Sigmoid colon (tissue), 7 donors: ENCODE data around the gene TMEM255B. TPM values are rescaled to one million over a fixed set of nuclear protein-coding genes. Genes with fewer than 3 reads are reported as not detected.

Experiments
- DNase-seq: peaks from one replicate; pipeline ENCODE4 v3.0.0-alpha.2; 2019
- H3K27ac ChIP-seq, 4 donors: fragments of 200-600 bp; sonication (generic); one replicate each; pipeline ENCODE4 v1.5.1; 2016 to 2019; ENCODE audit warnings: mild to moderate bottlenecking in 1 of 4
- H3K27me3 ChIP-seq, 3 donors: fragments of 200-600 bp; sonication (generic); one replicate each; pipeline ENCODE4 v1.5.1; 2019; ENCODE audit warnings: mild to moderate bottlenecking in 1 of 3
- H3K36me3 ChIP-seq, 4 donors: fragments of 200-600 bp; sonication (generic); one replicate each; pipeline ENCODE4 v1.5.1; 2016 to 2019
- H3K4me1 ChIP-seq, 4 donors: fragments of 200-600 bp; sonication (generic); one replicate each; pipeline ENCODE4 v1.5.1; 2017 to 2019
- H3K4me3 ChIP-seq, 4 donors: fragments of 200-600 bp; sonication (generic); one replicate each; pipeline ENCODE4 v1.5.1; 2017 to 2019; ENCODE audit warnings: mild to moderate bottlenecking in 2 of 4, moderate library complexity in 1 of 4
- H3K9me3 ChIP-seq, 4 donors: fragments of 200-600 bp in 3 of 4; sonication (generic) in 3 of 4; one replicate each; pipeline versions ENCODE4 v1.5.1 to v1.6.1; 2013 to 2019
- EP300 ChIP-seq, 4 donors: sonication (generic); formaldehyde crosslinking; IDR thresholded peaks; one replicate each; pipeline ENCODE4 v1.6.1; 2017; ENCODE audit warnings: antibody characterized with exemption in 4 of 4
- POLR2A ChIP-seq, 2 donors: fragments of 450-650 bp; IDR thresholded peaks; one replicate each; pipeline ENCODE4 v1.6.1; 2016; ENCODE audit warnings: antibody characterized with exemption in 2 of 2, mild to moderate bottlenecking in 2 of 2, moderate library complexity in 2 of 2
- POLR2AphosphoS5 ChIP-seq, 4 donors: sonication (generic); formaldehyde crosslinking; IDR thresholded peaks; one replicate each; pipeline ENCODE4 v1.6.1; 2017; ENCODE audit warnings: antibody characterized with exemption in 4 of 4
- WGBS, 2 donors: extraction: QIAGEN DNeasy Blood & Tissue Kit; methylation state at CpG; one replicate each; pipeline ENCODE4 v1.1.7; 2013; 5-methylcytosine and 5-hydroxymethylcytosine counted together
- intact Hi-C: fragments of 100-400 bp; cut with DNase I; formaldehyde crosslinking; loops from one replicate; pipeline ENCODE4 v1.15.1; 2023
- polyA plus RNA-seq, 3 donors: library from polyadenylated mRNA; stranded (reverse); fragments of 200-250 nt; gene quantifications; one replicate each; pipeline ENCODE4 v1.2.3, GENCODE V29; 2013
- total RNA-seq, 4 donors: library from RNA; depleted of rRNA; stranded (reverse); fragments of >200 nt; gene quantifications; one replicate each; pipeline ENCODE4 v1.1.0, GENCODE V29; 2016
- TF ChIP-seq, protein P1 (sequence below), 4 experiments: fragments of 450-650 bp in 3 of 4; fragments of 200-600 bp in 1 of 4; IDR thresholded peaks; one replicate each; pipeline ENCODE4 v1.5.1; 2016 to 2019; ENCODE audit warnings: antibody characterized with exemption in 4 of 4, mild to moderate bottlenecking in 3 of 4, moderate library complexity in 2 of 4
- donor health status: healthy with polysubstance abuse.
- donor health status: Bipolar disorder and iron deficiency.
- donor health status: healthy.

The TMEM255B gene
- total and polyA plus RNA-seq, 7 donors, result 0.60 to 11.1 (median 4.3) TPM

DNA sequence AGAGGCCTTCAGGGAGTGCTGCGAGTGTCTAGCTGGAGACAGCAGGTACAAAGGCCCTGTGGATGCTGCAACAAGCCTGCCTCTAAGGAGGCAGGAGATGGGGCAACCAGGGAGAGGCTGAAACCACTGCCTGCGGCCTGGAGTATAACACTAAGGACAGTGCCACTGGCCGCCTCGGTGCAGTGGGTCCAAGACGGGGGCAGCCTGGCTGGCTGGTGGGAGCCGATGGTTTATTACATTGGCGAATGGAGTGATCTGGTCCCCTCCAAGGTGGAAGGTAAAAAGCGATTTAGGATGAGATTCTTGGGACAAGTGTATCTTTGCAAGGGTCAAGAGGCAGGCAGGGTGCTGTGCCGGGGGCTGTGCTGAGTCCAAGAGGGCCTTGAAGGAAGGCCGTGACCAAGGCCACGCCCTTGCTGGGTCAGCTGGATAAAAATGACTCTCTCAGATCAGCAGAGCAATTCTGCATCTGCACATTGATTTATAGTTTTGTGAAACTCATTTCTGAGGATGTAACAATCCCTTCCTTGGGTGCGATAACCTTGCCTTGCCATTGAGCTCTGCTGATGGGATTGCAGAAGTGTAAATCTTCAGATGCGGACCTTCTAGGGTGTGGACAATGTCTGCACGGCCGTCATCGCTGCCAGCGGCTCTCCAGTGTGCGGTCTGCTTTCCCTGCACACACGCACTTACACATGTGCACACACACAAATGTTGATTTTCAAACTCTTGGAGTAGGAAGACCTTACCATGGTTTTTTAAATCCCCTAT, 6.0 kb downstream of the TMEM255B start:
- Histone ChIP-seq H3K36me3 (no peaks in the 10 kb centered on the region), H3K4me3 (no peak overlapping the region), H3K27me3 (peaks cover 0 to 21% (median 8%) of the 10 kb centered on the region in 3 donors), H3K27ac (no peak overlapping the region), H3K9me3 (no peaks in the 10 kb centered on the region), H3K4me1 (peaks cover 0 to 3% (median 1%) of the 10 kb centered on the region in 4 donors)
- intact Hi-C loops, result no loop called here
- WGBS, 2 donors, result 79 to 85% methylated on average over 19 of the region's 19 CpGs
- DNase-seq, result peak; percentile 30
- TF ChIP-seq, protein P1, sequence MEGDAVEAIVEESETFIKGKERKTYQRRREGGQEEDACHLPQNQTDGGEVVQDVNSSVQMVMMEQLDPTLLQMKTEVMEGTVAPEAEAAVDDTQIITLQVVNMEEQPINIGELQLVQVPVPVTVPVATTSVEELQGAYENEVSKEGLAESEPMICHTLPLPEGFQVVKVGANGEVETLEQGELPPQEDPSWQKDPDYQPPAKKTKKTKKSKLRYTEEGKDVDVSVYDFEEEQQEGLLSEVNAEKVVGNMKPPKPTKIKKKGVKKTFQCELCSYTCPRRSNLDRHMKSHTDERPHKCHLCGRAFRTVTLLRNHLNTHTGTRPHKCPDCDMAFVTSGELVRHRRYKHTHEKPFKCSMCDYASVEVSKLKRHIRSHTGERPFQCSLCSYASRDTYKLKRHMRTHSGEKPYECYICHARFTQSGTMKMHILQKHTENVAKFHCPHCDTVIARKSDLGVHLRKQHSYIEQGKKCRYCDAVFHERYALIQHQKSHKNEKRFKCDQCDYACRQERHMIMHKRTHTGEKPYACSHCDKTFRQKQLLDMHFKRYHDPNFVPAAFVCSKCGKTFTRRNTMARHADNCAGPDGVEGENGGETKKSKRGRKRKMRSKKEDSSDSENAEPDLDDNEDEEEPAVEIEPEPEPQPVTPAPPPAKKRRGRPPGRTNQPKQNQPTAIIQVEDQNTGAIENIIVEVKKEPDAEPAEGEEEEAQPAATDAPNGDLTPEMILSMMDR (IDR thresholded peaks at IDR 0.05), result no peak
- TF ChIP-seq EP300 (IDR thresholded peaks at IDR 0.05) (no peak), POLR2AphosphoS5 (IDR thresholded peaks at IDR 0.05) (no peak), POLR2A (IDR thresholded peaks at IDR 0.05) (no peak)

DNA sequence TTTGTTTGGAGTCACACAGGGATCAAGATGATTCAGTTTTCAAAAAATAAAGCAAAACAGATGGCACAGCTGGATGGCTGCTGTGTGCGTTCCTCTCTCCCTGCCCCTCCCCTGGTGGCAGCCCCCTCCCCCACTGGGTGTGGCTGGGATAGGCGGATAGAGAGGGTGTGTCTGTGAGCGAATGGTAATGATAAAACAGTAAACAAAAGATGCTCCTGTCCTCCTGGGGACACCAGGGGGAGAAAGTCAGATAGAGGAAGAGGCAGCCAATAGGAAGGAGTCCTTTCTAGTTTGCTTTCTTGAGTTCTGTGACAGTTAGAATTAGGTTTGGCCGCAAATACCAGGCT, 6.5 kb downstream of the TMEM255B start:
- no peak for TF ChIP-seq EP300 (IDR thresholded peaks at IDR 0.05)
- TF ChIP-seq, protein P1 (IDR thresholded peaks at IDR 0.05), result no peak
- no peak for TF ChIP-seq POLR2AphosphoS5 (IDR thresholded peaks at IDR 0.05)
- TF ChIP-seq POLR2A (IDR thresholded peaks at IDR 0.05), result no peak
- Histone ChIP-seq H3K36me3 (no peaks in the 10 kb centered on the region), H3K4me1 (no peaks in the 10 kb centered on the region), H3K9me3 (no peaks in the 10 kb centered on the region), H3K27ac (no peak overlapping the region), H3K4me3 (no peak overlapping the region), H3K27me3 (peaks cover 0 to 18% (median 8%) of the 10 kb centered on the region in 3 donors)
- intact Hi-C loops, result no loop called here
- 21 to 59% methylated on average over 4 of the region's 4 CpGs for WGBS, 2 donors
- DNase-seq, result peak; percentile 28

DNA sequence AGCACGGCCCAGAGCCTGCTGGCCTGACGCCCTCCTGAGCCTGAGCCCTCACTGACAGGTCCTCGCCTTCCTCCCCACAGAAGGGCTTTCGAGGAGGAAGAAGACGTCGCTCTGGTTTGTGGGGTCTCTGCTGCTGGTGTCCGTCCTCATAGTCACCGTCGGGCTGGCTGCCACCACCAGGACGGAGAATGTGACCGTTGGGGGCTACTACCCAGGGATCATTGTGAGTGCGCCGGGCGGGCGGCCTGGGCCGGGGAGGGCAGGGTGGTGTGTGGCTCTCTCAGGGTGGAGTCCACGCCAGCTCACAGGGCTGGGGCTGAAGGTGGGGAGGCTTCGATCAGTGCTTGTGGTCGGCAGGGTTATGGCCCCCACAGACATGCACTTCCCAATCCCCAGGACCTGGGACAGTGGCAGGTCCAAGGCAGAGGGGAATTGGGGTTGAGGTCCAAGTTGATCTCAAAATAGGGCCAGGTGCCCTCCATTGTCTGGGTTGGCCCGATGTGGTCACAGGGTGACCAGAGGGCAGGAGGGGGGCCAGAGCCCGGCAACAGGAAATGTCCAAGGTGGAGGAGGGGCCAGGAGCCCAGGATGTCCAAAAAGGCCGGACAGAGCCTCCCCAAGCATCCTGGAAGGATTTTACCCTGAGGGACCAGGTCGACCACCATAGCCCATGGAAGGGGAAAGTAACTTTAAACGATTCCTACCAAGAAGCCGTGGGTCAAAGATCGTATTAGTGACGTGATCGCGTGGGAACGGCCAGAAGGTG, 7.2 kb downstream of the TMEM255B start:
- WGBS, 2 donors, result 86 to 88% methylated on average over 30 of the region's 30 CpGs
- Histone ChIP-seq H3K27ac (no peak overlapping the region), H3K36me3 (no peaks in the 10 kb centered on the region), H3K27me3 (peaks cover 0 to 11% (median 5%) of the 10 kb centered on the region in 3 donors), H3K4me3 (no peak overlapping the region), H3K9me3 (no peaks in the 10 kb centered on the region), H3K4me1 (no peaks in the 10 kb centered on the region)
- TF ChIP-seq POLR2AphosphoS5 (IDR thresholded peaks at IDR 0.05) (no peak), POLR2A (IDR thresholded peaks at IDR 0.05) (no peak), EP300 (IDR thresholded peaks at IDR 0.05) (no peak)
- TF ChIP-seq, protein P1 (IDR thresholded peaks at IDR 0.05), result no peak
- intact Hi-C loops, result no loop called here
- DNase-seq, result peak; percentile 63

DNA sequence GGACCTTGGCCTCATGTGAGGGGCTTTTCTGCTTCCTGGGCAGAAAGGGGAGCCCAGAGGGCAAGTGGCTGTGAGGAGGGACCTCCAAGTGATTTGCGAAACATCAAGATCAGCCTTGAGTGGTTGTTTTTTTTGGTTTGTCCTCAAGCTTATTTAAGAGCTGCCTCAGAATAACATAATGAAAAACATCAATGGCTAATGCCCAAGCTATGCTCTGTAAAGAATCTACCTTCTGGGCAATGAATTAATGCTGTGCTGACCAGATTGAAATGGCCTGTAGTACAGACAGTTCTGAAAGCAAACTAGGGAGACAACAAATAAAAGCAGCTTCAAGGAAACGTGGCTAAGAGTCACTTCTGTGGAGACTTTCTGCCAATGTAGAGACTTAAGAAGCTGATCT, 8.3 kb downstream of the TMEM255B start:
- Histone ChIP-seq H3K27me3 (peaks cover 0 to 5% (median 0%) of the 10 kb centered on the region in 3 donors), H3K27ac (no peak overlapping the region), H3K36me3 (no peaks in the 10 kb centered on the region), H3K4me1 (no peaks in the 10 kb centered on the region), H3K9me3 (no peaks in the 10 kb centered on the region), H3K4me3 (no peak overlapping the region)
- 82 to 84% methylated on average over 2 of the region's 2 CpGs for WGBS, 2 donors
- intact Hi-C loops, result no loop called here
- no peak for DNase-seq
- TF ChIP-seq POLR2A (IDR thresholded peaks at IDR 0.05), result no peak
